Neuronal stem cell (in vitro differentiated cells): ENCODE results near the gene ASB5.

ENCODE experiments used
- DNase-seq: peaks from one replicate; pipeline ENCODE4 v3.0.0-alpha.2; 2013; ENCODE audit warnings: low spot score
- H2AFZ ChIP-seq: one replicate; pipeline ENCODE4 v1.6.1; 2013; ENCODE audit warnings: mild to moderate bottlenecking, low read length, inconsistent platforms
- H2AK5ac ChIP-seq: 2 replicates; pipeline ENCODE4 v1.6.1; 2013; ENCODE audit warnings: low read depth, mild to moderate bottlenecking, inconsistent platforms, low read length, moderate library complexity, mixed read lengths
- H2BK120ac ChIP-seq: 2 replicates; pipeline ENCODE4 v1.6.1; 2013; ENCODE audit warnings: low read depth, mild to moderate bottlenecking, inconsistent platforms, low read length, moderate library complexity, mixed read lengths
- H2BK12ac ChIP-seq: one replicate; pipeline ENCODE4 v1.6.1; 2013; ENCODE audit warnings: low read length, inconsistent platforms
- H2BK15ac ChIP-seq: 2 replicates; pipeline ENCODE4 v1.6.1; 2013; ENCODE audit warnings: mild to moderate bottlenecking, low read length, inconsistent platforms, mixed read lengths
- H2BK5ac ChIP-seq: one replicate; pipeline ENCODE4 v1.6.1; 2013; ENCODE audit warnings: inconsistent platforms, mild to moderate bottlenecking, low read length, moderate library complexity
- H3K14ac ChIP-seq: one replicate; pipeline ENCODE4 v1.6.1; 2013; ENCODE audit warnings: low read length, inconsistent platforms
- H3K18ac ChIP-seq: 2 replicates; pipeline ENCODE4 v1.6.1; 2013; ENCODE audit warnings: low read length, inconsistent platforms
- H3K23ac ChIP-seq: 2 replicates; pipeline ENCODE4 v1.6.1; 2013; ENCODE audit warnings: low read depth, mild to moderate bottlenecking, mixed read lengths, low read length, inconsistent platforms; ENCODE audit not compliant: poor library complexity
- H3K27ac ChIP-seq: replicated peaks from 3 replicates; pipeline ENCODE4 v1.5.1; 2013; ENCODE audit warnings: low read length, inconsistent platforms
- H3K27me3 ChIP-seq, 3 experiments: 2 replicates each; pipeline ENCODE4 v1.6.1; 2013; ENCODE audit warnings: low read length in 3 of 3, mild to moderate bottlenecking in 2 of 3, inconsistent platforms in 1 of 3, low read depth in 1 of 3, mixed read lengths in 1 of 3, moderate library complexity in 1 of 3; ENCODE audit not compliant: control insufficient read depth in 3 of 3, insufficient read depth in 3 of 3
- H3K36me3 ChIP-seq, 2 donors: replicated peaks in 1 of 2; 2 replicates each; pipeline ENCODE4 v1.6.1; 2013; ENCODE audit warnings: low read length in 2 of 2; ENCODE audit not compliant: control insufficient read depth in 2 of 2, insufficient read depth in 2 of 2
- H3K4ac ChIP-seq: 2 replicates; pipeline ENCODE4 v1.6.1; 2013; ENCODE audit warnings: inconsistent platforms, mild to moderate bottlenecking, low read length, moderate library complexity
- H3K4me1 ChIP-seq, 2 donors: 1 replicate in 1 of 2; 2 replicates in 1 of 2; pipeline ENCODE4 v1.6.1; 2013; ENCODE audit warnings: low read length in 2 of 2, low read depth in 1 of 2; ENCODE audit not compliant: control insufficient read depth in 2 of 2, insufficient read depth in 1 of 2
- H3K4me2 ChIP-seq: one replicate; pipeline ENCODE4 v1.6.1; 2013; ENCODE audit warnings: mild to moderate bottlenecking, low read length, inconsistent platforms; ENCODE audit not compliant: insufficient read depth, poor library complexity, severe bottlenecking
- H3K4me3 ChIP-seq, 2 donors: 2 replicates each; pipeline ENCODE4 v1.5.1; 2013; ENCODE audit warnings: low read length in 2 of 2, mild to moderate bottlenecking in 2 of 2, inconsistent platforms in 1 of 2, moderate library complexity in 1 of 2
- H3K79me1 ChIP-seq: one replicate; pipeline ENCODE4 v1.6.1; 2013; ENCODE audit warnings: low read depth, mild to moderate bottlenecking, inconsistent platforms, low read length, moderate library complexity
- H3K9ac ChIP-seq: one replicate; pipeline ENCODE4 v1.6.1; 2013; ENCODE audit warnings: mild to moderate bottlenecking, low read depth, low read length, inconsistent platforms; ENCODE audit not compliant: poor library complexity
- H3K9me3 ChIP-seq, 2 donors: replicated peaks in 1 of 2; 2 replicates each; pipeline versions ENCODE3 to v1.6.1; 2013; ENCODE audit warnings: low read length in 2 of 2, mild to moderate bottlenecking in 2 of 2, inconsistent platforms in 1 of 2, low read depth in 1 of 2, mixed read lengths in 1 of 2, moderate library complexity in 1 of 2; ENCODE audit not compliant: control insufficient read depth in 2 of 2, insufficient read depth in 1 of 2
- H4K8ac ChIP-seq: one replicate; pipeline ENCODE4 v1.6.1; 2013; ENCODE audit warnings: low read depth, mild to moderate bottlenecking, inconsistent platforms, low read length, moderate library complexity
- H4K91ac ChIP-seq: one replicate; pipeline ENCODE4 v1.6.1; 2013; ENCODE audit warnings: low read length, low read depth, mild to moderate bottlenecking, inconsistent platforms; ENCODE audit not compliant: poor library complexity
- WGBS, 2 donors: extraction: QIAGEN DNeasy Blood & Tissue Kit; methylation state at CpG; one replicate each; pipeline ENCODE4 v1.1.7; 2013; ENCODE audit warnings: missing lambda C conversion rate in 2 of 2, mixed read lengths in 1 of 2; ENCODE audit not compliant: insufficient read length in 2 of 2, insufficient replicate concordance in 1 of 2; ENCODE audit errors: extremely low coverage in 2 of 2; 5-methylcytosine and 5-hydroxymethylcytosine counted together

The ASB5 gene

DNA sequence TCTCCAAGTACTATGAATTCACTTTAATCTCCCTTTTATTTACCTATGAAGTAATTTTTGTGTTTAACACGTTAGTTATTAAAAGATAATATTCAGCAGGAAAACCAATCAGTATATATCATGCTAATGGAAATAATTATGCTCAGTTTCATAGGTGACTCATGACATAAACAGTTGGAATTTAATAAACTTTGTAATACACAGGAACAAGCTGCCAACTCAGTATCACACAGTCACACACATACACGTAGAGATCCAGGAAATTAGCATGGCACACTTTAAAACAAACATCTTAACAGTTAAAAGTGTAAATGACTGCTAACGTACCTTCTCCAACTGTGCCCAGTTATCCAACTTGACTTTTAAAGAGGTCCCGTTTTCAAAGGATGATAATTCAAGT is 75.9 kb downstream of the ASB5 start:
- H3K79me1 ChIP-seq, result no peaks in the 10 kb centered on the region
- no peaks in the 10 kb centered on the region for H3K27me3 ChIP-seq
- no peak overlapping the region for H3K14ac ChIP-seq
- no peak overlapping the region for H2BK12ac ChIP-seq
- no peak overlapping the region for H4K8ac ChIP-seq
- no peaks in the 10 kb centered on the region for H3K9me3 ChIP-seq
- H3K27ac ChIP-seq, result no peak overlapping the region
- H3K4me3 ChIP-seq, result no peak overlapping the region
- H3K23ac ChIP-seq, result no peak overlapping the region
- no peak overlapping the region for H3K4ac ChIP-seq
- H4K91ac ChIP-seq, result no peak overlapping the region
- H2BK15ac ChIP-seq, result no peak overlapping the region
- H2BK120ac ChIP-seq, result no peak overlapping the region
- H3K4me2 ChIP-seq, result no peak overlapping the region
- DNase-seq, result no peak
- H2AFZ ChIP-seq, result no peak overlapping the region
- no peak overlapping the region for H3K9ac ChIP-seq
- WGBS, 2 donors, result no CpG with 5 or more reads among the region's 4 CpGs
- H3K36me3 ChIP-seq, result no peaks in the 10 kb centered on the region
- no peak overlapping the region for H2AK5ac ChIP-seq
- no peak overlapping the region for H3K18ac ChIP-seq
- no peaks in the 10 kb centered on the region for H3K4me1 ChIP-seq
- H2BK5ac ChIP-seq, result no peak overlapping the region

DNA sequence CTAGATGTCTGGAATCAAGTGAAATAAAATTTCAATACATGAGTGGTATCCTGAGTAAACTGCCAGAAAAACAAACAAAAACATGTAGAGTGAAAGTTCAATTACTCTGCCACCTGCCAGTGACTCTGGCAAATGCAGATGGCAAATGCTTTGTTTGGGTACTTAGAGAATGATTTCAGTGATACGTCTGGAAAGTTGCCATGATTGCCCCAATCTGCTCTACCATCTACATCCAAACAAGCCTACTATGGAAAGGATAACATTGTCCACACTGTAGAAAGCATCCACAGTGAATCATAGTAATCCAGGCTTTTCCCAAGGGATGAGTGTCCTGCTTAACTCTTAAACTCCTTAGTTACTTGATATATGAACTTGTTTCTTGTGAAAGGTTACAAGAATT is 77.0 kb downstream of the ASB5 start:
- H3K4ac ChIP-seq, result no peak overlapping the region
- no peak overlapping the region for H3K4me3 ChIP-seq
- no peak overlapping the region for H2BK120ac ChIP-seq

DNA sequence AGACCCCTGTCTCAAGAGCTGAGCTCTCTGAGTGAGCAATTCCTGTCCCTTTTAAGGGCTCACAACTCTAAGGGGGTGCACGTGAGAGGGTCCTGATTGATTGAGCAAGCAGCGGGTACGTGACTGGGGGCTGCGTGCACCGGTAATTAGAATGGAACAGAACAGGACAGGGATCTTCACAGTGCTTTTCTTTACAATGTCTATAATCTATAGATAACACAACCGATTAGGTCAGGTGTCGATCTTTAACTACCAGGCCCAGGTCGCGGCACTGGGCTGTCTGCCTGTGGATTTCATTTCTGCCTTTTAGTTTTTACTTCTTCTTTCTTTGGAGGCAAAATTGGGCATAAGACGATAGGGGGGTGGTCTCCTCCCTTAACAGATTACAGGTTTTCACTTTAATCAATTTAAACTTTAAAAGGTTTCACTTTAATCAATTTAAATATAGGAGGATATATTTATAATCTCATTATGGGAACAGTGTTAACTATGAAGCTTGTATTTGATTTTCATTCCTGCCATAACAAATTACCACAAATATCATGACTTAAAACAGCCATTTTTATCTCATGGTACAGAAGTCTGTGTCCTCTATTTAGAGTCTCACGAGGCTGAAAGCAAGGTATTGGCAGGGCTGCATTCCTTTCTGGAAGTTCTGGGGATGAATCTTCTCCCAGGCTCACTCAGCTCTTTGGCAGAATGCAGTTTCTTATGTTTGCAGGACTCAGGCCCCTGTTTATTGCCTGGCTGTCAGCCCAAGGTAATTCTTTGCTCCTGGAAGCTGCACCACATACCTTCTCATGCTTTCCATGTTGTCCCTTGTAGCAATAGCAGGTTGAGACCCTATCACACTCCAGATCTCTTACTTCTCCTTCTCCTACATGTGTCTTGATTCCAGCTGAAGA is 78.9 kb downstream of the ASB5 start:
- no peak overlapping the region for H2AK5ac ChIP-seq
- WGBS, 2 donors, result no CpG with 5 or more reads among the region's 11 CpGs

More for the DNA sequence above, 77.0 kb downstream of the ASB5 start:
- Histone ChIP-seq H3K9me3 (no peaks in the 10 kb centered on the region), H3K27ac (no peak overlapping the region), H3K36me3 (no peaks in the 10 kb centered on the region), H4K91ac (no peak overlapping the region), H2AFZ (no peak overlapping the region), H2AK5ac (no peak overlapping the region), H3K4me1 (no peaks in the 10 kb centered on the region), H3K23ac (no peak overlapping the region), H3K79me1 (no peaks in the 10 kb centered on the region), H4K8ac (no peak overlapping the region), H3K14ac (no peak overlapping the region), H3K27me3 (no peaks in the 10 kb centered on the region), H3K18ac (no peak overlapping the region), H2BK15ac (no peak overlapping the region), H3K9ac (no peak overlapping the region), H3K4me2 (no peak overlapping the region), H2BK12ac (no peak overlapping the region), H2BK5ac (no peak overlapping the region)
- no peak for DNase-seq
- no CpG with 5 or more reads among the region's 1 CpG for WGBS, 2 donors

GRCh38 chr4:176188654-176189053 is 80.4 kb downstream of the ASB5 start:
- no peak overlapping the region for H3K27ac ChIP-seq
- no peak overlapping the region for H4K91ac ChIP-seq
- no peak overlapping the region for H3K9ac ChIP-seq
- no peak overlapping the region for H3K14ac ChIP-seq
- no peaks in the 10 kb centered on the region for H3K4me1 ChIP-seq
- no peak overlapping the region for H2AFZ ChIP-seq
- no peaks in the 10 kb centered on the region for H3K36me3 ChIP-seq
- no peak overlapping the region for H3K18ac ChIP-seq
- no peak for DNase-seq
- H3K4ac ChIP-seq, result no peak overlapping the region
- H3K9me3 ChIP-seq, result no peaks in the 10 kb centered on the region
- no peaks in the 10 kb centered on the region for H3K27me3 ChIP-seq
- H2BK120ac ChIP-seq, result no peak overlapping the region
- H2BK15ac ChIP-seq, result no peak overlapping the region
- no peak overlapping the region for H3K4me2 ChIP-seq
- H3K23ac ChIP-seq, result no peak overlapping the region
- H2BK12ac ChIP-seq, result no peak overlapping the region
- no peak overlapping the region for H2AK5ac ChIP-seq
- no peak overlapping the region for H3K4me3 ChIP-seq
- no peak overlapping the region for H2BK5ac ChIP-seq
- H4K8ac ChIP-seq, result no peak overlapping the region
- H3K79me1 ChIP-seq, result no peaks in the 10 kb centered on the region

More for the DNA sequence above, 78.9 kb downstream of the ASB5 start:
- Histone ChIP-seq H2AFZ (peak overlapping the region; percentile 55), H3K14ac (no peak overlapping the region), H3K23ac (no peak overlapping the region), H3K4me1 (no peaks in the 10 kb centered on the region), H3K4me2 (no peak overlapping the region), H3K79me1 (no peaks in the 10 kb centered on the region), H3K27me3 (no peaks in the 10 kb centered on the region), H4K91ac (no peak overlapping the region), H2BK15ac (no peak overlapping the region), H3K27ac (no peak overlapping the region), H3K4ac (no peak overlapping the region), H3K36me3 (no peaks in the 10 kb centered on the region), H4K8ac (no peak overlapping the region), H3K9me3 (no peaks in the 10 kb centered on the region), H2BK5ac (no peak overlapping the region), H3K4me3 (no peak overlapping the region), H2BK120ac (no peak overlapping the region), H3K18ac (no peak overlapping the region), H2BK12ac (no peak overlapping the region), H3K9ac (no peak overlapping the region)
- DNase-seq, result no peak
